ENCODE data around the gene ADAP1. TPM values are rescaled to one million over a fixed set of nuclear protein-coding genes. Genes with fewer than 3 reads are reported as not detected.

ADAP1 gene
- total and polyA plus RNA-seq, 8 donors, result 2.2 to 169 (median 22.6) TPM

DNA sequence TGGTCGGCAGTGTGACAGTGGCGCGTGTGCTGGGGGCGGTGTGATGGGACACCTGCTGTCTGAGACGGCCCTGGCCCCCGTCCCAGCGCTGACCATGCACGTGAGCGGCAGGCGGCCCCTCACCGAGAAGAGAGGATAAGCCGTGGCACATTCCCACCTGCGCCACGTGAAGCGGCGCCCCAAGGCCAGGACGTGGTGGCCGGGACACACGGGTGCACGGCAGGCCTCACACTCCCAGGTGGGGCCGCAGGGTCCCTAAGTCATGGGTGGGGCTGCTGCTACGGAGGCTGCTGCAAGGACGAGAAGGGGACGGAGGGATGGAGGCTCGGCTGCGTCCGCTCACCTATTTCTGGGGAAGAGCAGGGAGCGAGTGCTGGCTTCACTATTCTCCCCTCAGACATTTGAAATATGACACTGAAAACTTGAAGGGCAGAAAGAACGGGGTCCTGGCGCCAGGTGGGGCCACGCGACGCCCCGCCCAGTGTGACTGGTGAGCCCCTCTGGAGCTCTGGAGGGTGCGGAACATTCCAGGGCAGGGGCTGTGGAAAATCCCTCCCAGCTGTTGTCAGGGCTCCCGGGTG is 36.0 kb upstream of the ADAP1 start:
- intact Hi-C loops (cut with DNase I; ENCODE audit: low total_unique reads), result loop anchor here (10.0 kb wide), 1 partner anchor 164 kb away; no protein-coding TSS in a partner anchor
- WGBS, 5 donors, result 66 to 86% (median 75%) methylated on average over 25 to 36 of the region's 36 CpGs
- Histone ChIP-seq H3K9me3 (no peaks in the 10 kb centered on the region), H3K36me3 (peaks cover 0 to 9% (median 4%) of the 10 kb centered on the region in 4 donors), H3K27ac (no peak overlapping the region), H3K4me1 (peaks cover 9 to 39% (median 34%) of the 10 kb centered on the region in 4 donors), H3K27me3 (peaks cover 0 to 53% (median 23%) of the 10 kb centered on the region in 3 donors), H3K4me3 (no peak overlapping the region)
- TF ChIP-seq EP300 (IDR thresholded peaks at IDR 0.05) (no peak), POLR2A (IDR thresholded peaks at IDR 0.05) (no peak), POLR2AphosphoS5 (IDR thresholded peaks at IDR 0.05) (no peak), CTCF (IDR thresholded peaks at IDR 0.05) (no peak)
- DNase-seq, result no peak

DNA sequence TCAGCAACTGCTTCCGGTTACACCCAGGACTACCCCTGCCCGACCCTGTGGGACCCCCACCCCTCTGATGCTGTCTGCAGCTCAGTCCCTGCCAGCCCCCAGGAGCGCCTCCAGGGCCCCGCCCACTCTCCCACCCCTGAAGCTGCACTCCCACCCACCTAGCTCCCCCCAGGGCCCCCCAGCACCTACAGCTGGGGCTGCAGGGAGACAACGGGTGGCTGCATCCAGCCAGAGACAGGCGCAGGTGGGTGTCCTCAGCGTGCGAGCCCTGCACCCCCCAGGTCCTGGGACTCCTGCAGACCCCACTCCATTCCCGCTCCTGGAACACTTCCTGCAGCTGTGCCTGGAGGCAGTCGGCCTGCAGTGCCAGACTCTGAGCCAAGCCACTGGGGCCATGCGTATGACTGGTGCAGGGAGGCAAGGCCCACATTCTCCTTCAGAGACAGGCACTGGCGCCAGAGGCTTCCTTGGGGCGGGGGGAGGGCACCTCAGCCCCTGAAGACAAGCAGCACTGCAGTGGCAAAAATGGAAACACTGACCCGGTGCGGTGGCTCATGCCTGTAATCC is 34.6 kb upstream of the ADAP1 start:
- DNase-seq, result peak in 1 of 2 donors; percentile 52
- H3K4me3 ChIP-seq, result peak overlapping the region in 1 of 4 donors; percentile 26
- H3K36me3 ChIP-seq, result no peaks in the 10 kb centered on the region
- no peak for TF ChIP-seq CTCF (IDR thresholded peaks at IDR 0.05)
- no peak for TF ChIP-seq POLR2A (IDR thresholded peaks at IDR 0.05)
- no peak for TF ChIP-seq EP300 (IDR thresholded peaks at IDR 0.05)
- no peak for TF ChIP-seq POLR2AphosphoS5 (IDR thresholded peaks at IDR 0.05)
- H3K27ac ChIP-seq, result peak overlapping the region in 2 of 5 donors; percentile 7 to 14
- peaks cover 9 to 39% (median 34%) of the 10 kb centered on the region in 4 donors for H3K4me1 ChIP-seq
- intact Hi-C loops (cut with DNase I; ENCODE audit: low total_unique reads), result no loop called here
- 61 to 69% (median 66%) methylated on average over 7 to 15 of the region's 15 CpGs for WGBS, 5 donors
- no peaks in the 10 kb centered on the region for H3K9me3 ChIP-seq
- peaks cover 0 to 67% (median 26%) of the 10 kb centered on the region in 3 donors for H3K27me3 ChIP-seq

- intact Hi-C loops (cut with DNase I; ENCODE audit: low total_unique reads), result no loop called here
- H3K4me1 ChIP-seq, result peaks cover 9 to 36% (median 32%) of the 10 kb centered on the region in 4 donors
- WGBS, 5 donors, result 6 to 22% (median 11%) methylated on average over 11 to 24 of the region's 24 CpGs
- DNase-seq, result peak; percentile 50 to 70
- peak overlapping the region in 2 of 4 donors; percentile 13 to 26 for H3K4me3 ChIP-seq
- H3K27me3 ChIP-seq, result peaks cover 0 to 72% (median 29%) of the 10 kb centered on the region in 3 donors
- peak overlapping the region in 2 of 5 donors; percentile 7 to 14 for H3K27ac ChIP-seq
- TF ChIP-seq CTCF (IDR thresholded peaks at IDR 0.05), result no peak
- TF ChIP-seq EP300 (IDR thresholded peaks at IDR 0.05), result no peak
- no peak for TF ChIP-seq POLR2AphosphoS5 (IDR thresholded peaks at IDR 0.05)
- TF ChIP-seq POLR2A (IDR thresholded peaks at IDR 0.05), result no peak
- no peaks in the 10 kb centered on the region for H3K36me3 ChIP-seq
- H3K9me3 ChIP-seq, result no peaks in the 10 kb centered on the region
Measured at GRCh38 chr7:988426-988911, 34.0 kb upstream of the ADAP1 start.

- TF ChIP-seq CTCF (IDR thresholded peaks at IDR 0.05) (no peak), EP300 (IDR thresholded peaks at IDR 0.05) (no peak), POLR2A (IDR thresholded peaks at IDR 0.05) (no peak), POLR2AphosphoS5 (IDR thresholded peaks at IDR 0.05) (no peak)
- H3K4me1 ChIP-seq, result peaks cover 9 to 36% (median 31%) of the 10 kb centered on the region in 4 donors
- peaks cover 5 to 78% (median 34%) of the 10 kb centered on the region in 3 donors for H3K27me3 ChIP-seq
- H3K36me3 ChIP-seq, result no peaks in the 10 kb centered on the region
- no peaks in the 10 kb centered on the region for H3K9me3 ChIP-seq
- H3K27ac ChIP-seq, result peak overlapping the region in 1 of 5 donors; percentile 7
- H3K4me3 ChIP-seq, result peak overlapping the region in 1 of 4 donors; percentile 26
- WGBS, 5 donors, result 25 to 48% (median 35%) methylated on average over 5 to 6 of the region's 6 CpGs
- no peak for DNase-seq
- intact Hi-C loops (cut with DNase I; ENCODE audit: low total_unique reads), result no loop called here
Measured at GRCh38 chr7:987909-988308, 33.4 kb upstream of the ADAP1 start.
